KMS-11 (cell line): Measurements from ENCODE around the gene SDC3.
"Not testable (repeated sequence)": the region's sequence is repeated elsewhere in the genome, so short reads cannot be mapped to it uniquely, and the experiment has no call there.

Source experiments
- H2AFZ ChIP-seq: fragments of 200-600 bp; sonication (generic); 2 replicates; pipeline ENCODE4 v1.6.1; 2016; ENCODE audit warnings: antibody characterized with exemption, mixed run types, low read depth
- H3K27ac ChIP-seq: fragments of 200-600 bp; sonication (generic); 2 replicates; pipeline ENCODE4 v1.6.1; 2016; ENCODE audit warnings: mild to moderate bottlenecking, mixed run types
- H3K27me3 ChIP-seq: fragments of 200-600 bp; sonication (generic); 2 replicates; pipeline ENCODE4 v1.6.1; 2017; ENCODE audit warnings: mild to moderate bottlenecking, low read depth, mixed run types, moderate library complexity; ENCODE audit not compliant: insufficient read depth
- H3K36me3 ChIP-seq: fragments of 200-600 bp; sonication (generic); 2 replicates; pipeline ENCODE4 v1.6.1; 2017; ENCODE audit warnings: mild to moderate bottlenecking, mixed run types; ENCODE audit not compliant: insufficient read depth
- H3K4me1 ChIP-seq: fragments of 200-600 bp; sonication (generic); 2 replicates; pipeline ENCODE4 v1.6.1; 2016; ENCODE audit warnings: mild to moderate bottlenecking, low read depth, mixed run types; ENCODE audit not compliant: poor library complexity, severe bottlenecking
- H3K4me2 ChIP-seq: fragments of 200-600 bp; sonication (generic); 2 replicates; pipeline ENCODE4 v1.7.0; 2016; ENCODE audit warnings: mild to moderate bottlenecking, mixed run types
- H3K4me3 ChIP-seq: fragments of 200-600 bp; sonication (generic); IDR thresholded peaks from 2 replicates; pipeline ENCODE4 v1.6.1; 2017; ENCODE audit warnings: low read depth, low read length, mixed read lengths; ENCODE audit not compliant: insufficient read depth
- H3K79me2 ChIP-seq: fragments of 200-600 bp; sonication (generic); 2 replicates; pipeline ENCODE4 v1.6.1; 2016; ENCODE audit warnings: low read depth, mixed run types; ENCODE audit not compliant: insufficient read depth
- H3K9ac ChIP-seq: fragments of 200-600 bp; sonication (generic); 2 replicates; pipeline ENCODE4 v1.6.1; 2016; ENCODE audit warnings: mild to moderate bottlenecking, mixed run types
- H4K20me1 ChIP-seq: fragments of 200-600 bp; sonication (generic); 2 replicates; pipeline ENCODE4 v1.6.1; 2016; ENCODE audit warnings: mild to moderate bottlenecking, mixed run types; ENCODE audit not compliant: insufficient read depth
- CTCF ChIP-seq: fragments of 200-600 bp; sonication (generic); conservative IDR thresholded peaks from 2 replicates; pipeline ENCODE4 v1.6.1; 2017; ENCODE audit warnings: low read depth, mild to moderate bottlenecking, antibody characterized with exemption, low read length, moderate library complexity, mixed read lengths

SDC3 gene

GRCh38 chr1:30936541-30937171 is 28.1 kb upstream of the SDC3 start:
- Histone ChIP-seq H3K36me3 (peaks cover 15% of the 10 kb centered on the region), H3K79me2 (no peaks in the 10 kb centered on the region), H3K4me1 (no peaks in the 10 kb centered on the region), H3K9ac (no peak overlapping the region), H3K27ac (no peak overlapping the region), H2AFZ (no peak overlapping the region), H4K20me1 (no peaks in the 10 kb centered on the region), H3K4me2 (no peak overlapping the region), H3K4me3 (no peak overlapping the region), H3K27me3 (no peaks in the 10 kb centered on the region)
- no peak for TF ChIP-seq CTCF

DNA sequence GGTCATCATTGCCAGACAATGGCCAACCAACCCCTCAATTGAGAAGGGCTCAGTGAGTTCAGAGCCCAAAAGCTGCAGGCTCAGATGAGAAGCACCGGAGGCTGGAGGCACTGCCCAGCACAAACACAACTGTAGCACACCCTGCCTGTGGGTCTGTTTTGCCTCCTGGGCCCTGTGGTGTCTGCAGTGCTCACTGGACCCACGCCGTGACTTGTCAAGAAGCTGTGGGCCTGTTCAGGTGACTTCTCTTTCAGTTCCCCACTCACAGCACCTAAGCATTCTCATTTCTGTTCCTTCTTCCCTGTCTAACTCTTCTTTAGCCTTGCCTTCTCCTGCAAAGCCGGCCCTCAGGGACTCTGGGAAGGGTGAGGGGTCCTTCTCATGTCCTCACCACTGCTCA is 27.2 kb upstream of the SDC3 start:
- not testable (repeated sequence) for H4K20me1 ChIP-seq, H3K9ac ChIP-seq, H3K27ac ChIP-seq, H3K4me1 ChIP-seq, H2AFZ ChIP-seq, H3K36me3 ChIP-seq, H3K4me2 ChIP-seq, H3K79me2 ChIP-seq, H3K27me3 ChIP-seq, H3K4me3 ChIP-seq

DNA sequence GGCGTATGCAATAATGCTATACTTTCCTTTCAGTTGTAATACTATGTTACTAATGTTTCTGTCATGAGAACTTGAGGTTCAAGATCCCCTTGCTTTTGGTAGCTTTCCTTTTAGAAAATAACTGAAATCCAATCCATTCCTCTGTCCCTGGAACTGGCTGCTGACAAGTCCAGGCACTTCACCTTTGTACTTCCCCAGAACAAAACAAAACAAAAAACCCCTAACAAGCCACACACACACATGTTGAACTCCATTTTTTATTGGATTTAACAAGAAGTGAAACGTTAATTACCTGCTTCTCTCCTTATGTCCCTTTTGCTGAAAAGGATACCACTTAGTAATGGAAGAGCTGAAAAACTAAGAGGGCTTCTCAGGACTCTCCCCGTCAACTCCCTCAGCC is 26.1 kb upstream of the SDC3 start:
- Histone ChIP-seq H3K79me2 (no peaks in the 10 kb centered on the region), H4K20me1 (no peaks in the 10 kb centered on the region), H3K4me1 (no peaks in the 10 kb centered on the region), H3K27me3 (no peaks in the 10 kb centered on the region), H2AFZ (no peak overlapping the region), H3K4me2 (no peak overlapping the region), H3K36me3 (0 out of 2 replicates have a peak, but pooled peaks cover 3% of the 10 kb centered on the region), H3K9ac (no peak overlapping the region), H3K4me3 (no peak overlapping the region), H3K27ac (no peak overlapping the region)
- no peak for TF ChIP-seq CTCF

DNA sequence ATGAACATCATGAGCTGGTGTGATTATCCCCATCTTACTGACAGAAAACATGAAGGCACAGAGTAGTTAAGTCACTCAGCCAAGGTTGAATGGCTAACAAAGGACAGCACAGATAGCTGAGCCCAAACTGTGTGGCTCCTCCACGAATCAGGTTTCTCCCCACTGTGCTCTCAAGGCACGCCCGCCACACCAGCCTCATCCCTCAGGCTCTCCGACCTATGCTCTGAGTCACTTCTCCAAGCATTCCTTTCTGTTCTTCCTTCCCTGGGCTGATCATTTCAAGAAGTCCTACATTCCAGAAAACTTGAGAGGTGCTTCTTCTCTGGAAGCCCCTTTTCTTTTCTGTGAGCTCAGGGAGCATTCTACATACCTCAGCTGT is 25.3 kb upstream of the SDC3 start:
- no peaks in the 10 kb centered on the region for H3K79me2 ChIP-seq
- no peak overlapping the region for H3K4me3 ChIP-seq
- 0 out of 2 replicates have a peak, but pooled peaks cover 3% of the 10 kb centered on the region for H3K36me3 ChIP-seq
- no peak overlapping the region for H3K9ac ChIP-seq
- H4K20me1 ChIP-seq: no peaks in the 10 kb centered on the region
- H3K27ac ChIP-seq: no peak overlapping the region
- H3K27me3 ChIP-seq: no peaks in the 10 kb centered on the region
- H2AFZ ChIP-seq: no peak overlapping the region
- H3K4me2 ChIP-seq: no peak overlapping the region
- TF ChIP-seq CTCF: no peak
- no peaks in the 10 kb centered on the region for H3K4me1 ChIP-seq

- Histone ChIP-seq H3K9ac (no peak overlapping the region), H3K4me2 (no peak overlapping the region), H2AFZ (no peak overlapping the region), H3K36me3 (no peaks in the 10 kb centered on the region), H4K20me1 (no peaks in the 10 kb centered on the region), H3K4me1 (no peaks in the 10 kb centered on the region), H3K4me3 (no peak overlapping the region), H3K27me3 (no peaks in the 10 kb centered on the region), H3K79me2 (no peaks in the 10 kb centered on the region), H3K27ac (no peak overlapping the region)
- no peak for TF ChIP-seq CTCF
These were observed 22.1 kb upstream of the SDC3 start for GRCh38 chr1:30930631-30931173.
